Measurements from ENCODE around the gene CERCAM.

DNA sequence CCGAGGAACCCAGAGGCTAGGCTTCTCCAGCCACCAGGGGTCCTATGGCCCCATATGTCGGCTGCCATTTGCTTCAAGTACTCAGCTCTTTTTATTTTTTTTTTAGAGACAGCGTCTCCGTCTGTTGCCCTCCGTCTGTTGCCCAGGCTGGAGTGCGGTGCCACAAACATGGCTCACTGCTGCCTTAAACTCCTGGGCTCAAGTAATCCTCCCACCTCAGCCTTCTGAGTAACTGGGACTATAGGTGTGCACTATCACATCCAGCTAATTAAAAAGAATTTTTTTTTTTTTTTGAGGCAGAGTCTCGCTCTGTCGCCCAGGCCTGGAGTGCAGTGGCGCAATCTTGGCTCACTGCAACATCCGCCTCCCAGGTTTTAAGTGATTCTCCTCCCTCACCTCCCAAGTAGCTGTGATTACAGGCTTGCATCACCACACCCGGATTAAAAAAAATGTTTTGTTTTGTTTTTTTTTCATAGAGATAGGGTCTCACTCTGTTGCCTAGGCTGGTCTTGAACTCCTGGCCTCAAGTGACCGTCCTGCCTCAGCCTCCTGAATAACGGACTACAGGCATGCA is 8.9 kb downstream of the CERCAM start:
- TF ChIP-seq, protein P1, sequence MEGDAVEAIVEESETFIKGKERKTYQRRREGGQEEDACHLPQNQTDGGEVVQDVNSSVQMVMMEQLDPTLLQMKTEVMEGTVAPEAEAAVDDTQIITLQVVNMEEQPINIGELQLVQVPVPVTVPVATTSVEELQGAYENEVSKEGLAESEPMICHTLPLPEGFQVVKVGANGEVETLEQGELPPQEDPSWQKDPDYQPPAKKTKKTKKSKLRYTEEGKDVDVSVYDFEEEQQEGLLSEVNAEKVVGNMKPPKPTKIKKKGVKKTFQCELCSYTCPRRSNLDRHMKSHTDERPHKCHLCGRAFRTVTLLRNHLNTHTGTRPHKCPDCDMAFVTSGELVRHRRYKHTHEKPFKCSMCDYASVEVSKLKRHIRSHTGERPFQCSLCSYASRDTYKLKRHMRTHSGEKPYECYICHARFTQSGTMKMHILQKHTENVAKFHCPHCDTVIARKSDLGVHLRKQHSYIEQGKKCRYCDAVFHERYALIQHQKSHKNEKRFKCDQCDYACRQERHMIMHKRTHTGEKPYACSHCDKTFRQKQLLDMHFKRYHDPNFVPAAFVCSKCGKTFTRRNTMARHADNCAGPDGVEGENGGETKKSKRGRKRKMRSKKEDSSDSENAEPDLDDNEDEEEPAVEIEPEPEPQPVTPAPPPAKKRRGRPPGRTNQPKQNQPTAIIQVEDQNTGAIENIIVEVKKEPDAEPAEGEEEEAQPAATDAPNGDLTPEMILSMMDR (IDR thresholded peaks at IDR 0.05; ENCODE audit: low read length): no peak
- TF ChIP-seq EZH2 (IDR thresholded peaks at IDR 0.05; ENCODE audit: borderline replicate concordance, low read length): no peak
